IMR-90 (cell line): ENCODE measurements around the gene CADM1. TPM values are rescaled to one million over a fixed set of nuclear protein-coding genes. Genes with fewer than 3 reads are reported as not detected.
A peak's percentile ranks its signal among the peaks of the same experiment; 100 is the strongest.

Experiments used
- ATAC-seq: fragments of 200-7000 bp; cut with Tn5 transposase; 2 replicates; pipeline ENCODE4 v1.9.1; 2020; ENCODE audit warnings: low read depth, mild to moderate bottlenecking, moderate library complexity
- BruUV-seq: library from RNA; stranded (reverse); fragments of 400-500 nt; replicated peaks from 2 replicates; lab custom pipeline; 2021; lab: Mats Ljungman, UMichigan
- CTCF ChIA-PET: fragments of 300-600 bp; formaldehyde crosslinking; extraction: SDS; loops from one replicate; lab custom pipeline; 2021; ENCODE audit warnings: antibody characterized with exemption; lab: Yijun Ruan, JAX
- POLR2A ChIA-PET: fragments of 300-600 bp; sonication (Branson Sonifier 250); formaldehyde crosslinking; loops from one replicate; lab custom pipeline; 2022; ENCODE audit warnings: antibody characterized with exemption; ENCODE audit not compliant: unreplicated experiment; lab: Charles Lee
- DNase-seq: peaks from one replicate; pipeline ENCODE4 v3.0.0; 2013
- H2AFZ ChIP-seq: replicated peaks from 2 replicates; pipeline ENCODE3; 2013; ENCODE audit warnings: low read length, mild to moderate bottlenecking; ENCODE audit not compliant: poor library complexity
- H2AK5ac ChIP-seq: 2 replicates; pipeline ENCODE4 v1.6.1; 2013; ENCODE audit warnings: low read depth, low read length, inconsistent platforms
- H2AK9ac ChIP-seq: replicated peaks from 2 replicates; pipeline ENCODE3; 2013; ENCODE audit warnings: mild to moderate bottlenecking, low read depth, low read length, moderate library complexity; ENCODE audit not compliant: poor library complexity
- H2BK120ac ChIP-seq: 2 replicates; pipeline ENCODE4 v1.6.1; 2013; ENCODE audit warnings: low read depth, low read length, inconsistent platforms
- H2BK15ac ChIP-seq: 3 replicates; pipeline ENCODE4 v1.6.1; 2013; ENCODE audit warnings: low read depth, low read length, inconsistent platforms
- H2BK20ac ChIP-seq: 2 replicates; pipeline ENCODE4 v1.6.1; 2013; ENCODE audit warnings: low read depth, mild to moderate bottlenecking, inconsistent platforms, low read length, moderate library complexity
- H2BK5ac ChIP-seq: 2 replicates; pipeline ENCODE4 v1.6.1; 2013; ENCODE audit warnings: mild to moderate bottlenecking, low read depth, low read length, inconsistent platforms; ENCODE audit not compliant: poor library complexity, severe bottlenecking
- H3K14ac ChIP-seq: replicated peaks from 2 replicates; pipeline ENCODE4 v1.6.1; 2013; ENCODE audit warnings: low read depth, low read length, inconsistent platforms
- H3K18ac ChIP-seq: 2 replicates; pipeline ENCODE4 v1.6.1; 2013; ENCODE audit warnings: low read depth, low read length, control low read depth
- H3K23ac ChIP-seq: 2 replicates; pipeline ENCODE4 v1.6.1; 2013; ENCODE audit warnings: low read depth, low read length, inconsistent platforms
- H3K27ac ChIP-seq: 2 replicates; pipeline ENCODE4 v1.5.1; 2013; ENCODE audit warnings: mild to moderate bottlenecking, control low read depth, low read length; ENCODE audit not compliant: insufficient read depth
- H3K27me3 ChIP-seq: 2 replicates; pipeline ENCODE4 v1.6.1; 2013; ENCODE audit warnings: low read length; ENCODE audit not compliant: control insufficient read depth, insufficient read depth
- H3K36me3 ChIP-seq: 2 replicates; pipeline ENCODE4 v1.6.1; 2013; ENCODE audit warnings: low read length, mixed read lengths; ENCODE audit not compliant: control insufficient read depth, insufficient read depth
- H3K4ac ChIP-seq: 2 replicates; pipeline ENCODE4 v1.6.1; 2013; ENCODE audit warnings: low read depth, low read length, inconsistent platforms
- H3K4me1 ChIP-seq: 2 replicates; pipeline ENCODE4 v1.6.1; 2013; ENCODE audit warnings: low read length, mixed read lengths; ENCODE audit not compliant: control insufficient read depth, insufficient read depth
- H3K4me2 ChIP-seq: 2 replicates; pipeline ENCODE4 v1.6.1; 2013; ENCODE audit warnings: low read depth, mild to moderate bottlenecking, control low read depth, low read length, moderate library complexity
- H3K4me3 ChIP-seq: 2 replicates; pipeline ENCODE4 v1.5.1; 2013; ENCODE audit warnings: low read depth, mild to moderate bottlenecking, control low read depth, low read length, moderate library complexity; ENCODE audit not compliant: insufficient read depth
- H3K56ac ChIP-seq: 2 replicates; pipeline ENCODE4 v1.6.1; 2013; ENCODE audit warnings: low read length, inconsistent platforms; ENCODE audit not compliant: insufficient read depth; ENCODE audit errors: extremely low read depth
- H3K79me1 ChIP-seq, 2 experiments: 2 replicates each; pipeline ENCODE4 v1.6.1; 2013; ENCODE audit warnings: low read length in 2 of 2, inconsistent platforms in 1 of 2, low read depth in 1 of 2
- H3K9ac ChIP-seq: 2 replicates; pipeline ENCODE4 v1.6.1; 2013; ENCODE audit warnings: low read depth, low read length, control low read depth
- H3K9me1 ChIP-seq: 2 replicates; pipeline ENCODE4 v1.6.1; 2013; ENCODE audit warnings: low read length, inconsistent platforms; ENCODE audit not compliant: insufficient read depth
- H3K9me3 ChIP-seq: 2 replicates; pipeline ENCODE4 v1.6.1; 2013; ENCODE audit warnings: low read length; ENCODE audit not compliant: control insufficient read depth, insufficient read depth
- H4K20me1 ChIP-seq: 2 replicates; pipeline ENCODE4 v1.6.1; 2013; ENCODE audit warnings: low read length, inconsistent platforms; ENCODE audit not compliant: insufficient read depth
- H4K5ac ChIP-seq: 2 replicates; pipeline ENCODE4 v1.6.1; 2013; ENCODE audit warnings: mild to moderate bottlenecking, low read depth, low read length, control low read depth
- H4K8ac ChIP-seq, 2 experiments: 2 replicates each; pipeline ENCODE4 v1.6.1; 2013; ENCODE audit warnings: low read depth in 2 of 2, low read length in 2 of 2, control low read depth in 1 of 2, inconsistent platforms in 1 of 2
- H4K91ac ChIP-seq: 2 replicates; pipeline ENCODE4 v1.6.1; 2013; ENCODE audit warnings: low read depth, low read length, inconsistent platforms; ENCODE audit not compliant: insufficient read depth
- CEBPB ChIP-seq: IDR thresholded peaks from 2 replicates; pipeline ENCODE4 v1.6.1; 2012; ENCODE audit warnings: low read depth, low read length, improper control_type of control experiment
- MXI1 ChIP-seq: IDR thresholded peaks from 2 replicates; pipeline ENCODE4 v1.6.1; 2012; ENCODE audit warnings: low read depth, mild to moderate bottlenecking, low read length, moderate library complexity, borderline replicate concordance
- USF2 ChIP-seq: fragments of 150-350 bp; IDR thresholded peaks from 2 replicates; pipeline ENCODE4 v1.6.1; 2017; ENCODE audit warnings: mild to moderate bottlenecking, antibody characterized with exemption, low read length, low read depth
- WGBS, 2 experiments: methylation state at CpG; one replicate each; pipeline versions ENCODE4 v1.1.5 to v1.1.7; 2013; ENCODE audit warnings: missing lambda C conversion rate in 2 of 2; ENCODE audit not compliant: insufficient read length in 1 of 2; ENCODE audit errors: extremely low coverage in 2 of 2; 5-methylcytosine and 5-hydroxymethylcytosine counted together
- dilution Hi-C: fragments of 300-500 bp; cut with HindIII; formaldehyde crosslinking; loops from one replicate; pipeline ENCODE4 v1.14.3; 2018; ENCODE audit warnings: low sequenced_read_pairs; ENCODE audit not compliant: unreplicated experiment
- in situ Hi-C: fragments of 300-500 bp; cut with MboI; formaldehyde crosslinking; loops from 3 replicates; pipeline ENCODE4 v1.14.3; 2019; ENCODE audit warnings: low sequenced_read_pairs, inconsistent platforms, mixed read lengths
- intact Hi-C: fragments of 100-400 bp; cut with micrococcal nuclease; formaldehyde crosslinking; loops from 2 replicates; pipeline ENCODE4 v1.10.0; 2022
- polyA plus RNA-seq, 3 experiments: library from polyadenylated mRNA; depleted of rRNA; stranded (reverse); fragments of >200 nt; gene quantifications; 2 replicates each; pipeline ENCODE4 v1.2.3, GENCODE V29; 2012; ENCODE audit warnings: low replicate concordance in 1 of 3
- total RNA-seq: library from RNA; depleted of rRNA; stranded (reverse); fragments of >200 nt; gene quantifications from 2 replicates; pipeline ENCODE4 v1.2.3, GENCODE V29; 2012

CADM1 gene
- total and polyA plus RNA-seq, 2 of the 4 experiments (the other 2 are of a cell fraction): 28.8 to 77.1 TPM

GRCh38 chr11:115363921-115364320 lies 140.3 kb downstream of the CADM1 start:
- BruUV-seq: no TSS peak
- H4K20me1 ChIP-seq: no peaks in the 10 kb centered on the region
- TF ChIP-seq MXI1 (no peak), CEBPB (peak; percentile 34; the same call in 1 of the 2 replicates), USF2 (no peak)
- no peak overlapping the region for H2BK15ac ChIP-seq
- no peak overlapping the region for H3K23ac ChIP-seq
- H3K18ac ChIP-seq: no peak overlapping the region
- no peak overlapping the region for H3K14ac ChIP-seq
- no peak overlapping the region for H3K4ac ChIP-seq
- no peak overlapping the region for H2AK9ac ChIP-seq
- H4K91ac ChIP-seq: no peak overlapping the region
- dilution Hi-C loops (no loop called here), intact Hi-C loops (loop anchor here (5.0 kb wide), 1 partner anchor 33 kb away; no protein-coding TSS in a partner anchor), in situ Hi-C loops (no loop called here)
- H2AFZ ChIP-seq: no peak overlapping the region
- ChIA-PET POLR2A (no interaction called here), CTCF (no interaction called here)
- H4K8ac ChIP-seq: no peak overlapping the region
- H3K4me1 ChIP-seq: peaks cover 2% of the 10 kb centered on the region
- no peak overlapping the region for H3K9ac ChIP-seq
- H3K56ac ChIP-seq: no peak overlapping the region
- no peak overlapping the region for H2BK5ac ChIP-seq
- H3K9me3 ChIP-seq: no peaks in the 10 kb centered on the region
- no peak overlapping the region for H3K4me3 ChIP-seq
- ATAC-seq (peak; percentile 11; the same call in 1 of the 2 replicates), DNase-seq (peak; percentile 28)
- no peak overlapping the region for H2BK120ac ChIP-seq
- H3K4me2 ChIP-seq: no peak overlapping the region
- 0 out of 4 replicates have a peak, but pooled peaks cover 0 to 5% of the 10 kb centered on the region in 2 experiments for H3K79me1 ChIP-seq
- H2BK20ac ChIP-seq: no peak overlapping the region
- peaks cover 2% of the 10 kb centered on the region; the same call in 1 of the 2 replicates for H3K9me1 ChIP-seq
- H3K36me3 ChIP-seq: no peaks in the 10 kb centered on the region
- H3K27ac ChIP-seq: no peak overlapping the region
- no peak overlapping the region for H4K5ac ChIP-seq
- no peak overlapping the region for H2AK5ac ChIP-seq
- H3K27me3 ChIP-seq: no peaks in the 10 kb centered on the region
- no CpG with 5 or more reads among the region's 3 CpGs for WGBS, 2 experiments
